Stimulated activated naive CD8-positive, alpha-beta T cell treated with anti-CD3 and anti-CD28 coated beads, Interleukin-15, Interleukin-2, amounts not matched to agents 100 ng/mL and 50 ng/mL, for 24 hours (primary cell): ENCODE data around the gene DENND2A.

Experiments used
- H3K27ac Mint-ChIP-seq: one replicate; pipeline ENCODE4 v1.8.0; 2021; ENCODE audit warnings: mild to moderate bottlenecking, mixed read lengths
- H3K27me3 Mint-ChIP-seq: one replicate; pipeline ENCODE4 v1.8.0; 2021; ENCODE audit warnings: mixed read lengths
- H3K36me3 Mint-ChIP-seq: one replicate; pipeline ENCODE4 v1.8.0; 2021; ENCODE audit warnings: low read depth, mixed read lengths
- H3K4me1 Mint-ChIP-seq: one replicate; pipeline ENCODE4 v1.8.0; 2021; ENCODE audit warnings: low read depth, mixed read lengths
- H3K4me3 Mint-ChIP-seq: one replicate; pipeline ENCODE4 v1.8.0; 2021; ENCODE audit warnings: mild to moderate bottlenecking, mixed read lengths
- H3K9me3 Mint-ChIP-seq: one replicate; pipeline ENCODE4 v1.8.0; 2021; ENCODE audit warnings: mixed read lengths

The DENND2A gene

GRCh38 chr7:140484479-140484878, 156.1 kb downstream of the DENND2A start:
- H3K27me3 Mint-ChIP-seq = no peaks in the 10 kb centered on the region
- H3K4me3 Mint-ChIP-seq = no peak overlapping the region
- H3K27ac Mint-ChIP-seq = no peak overlapping the region
- no peaks in the 10 kb centered on the region for H3K36me3 Mint-ChIP-seq
- H3K9me3 Mint-ChIP-seq = no peaks in the 10 kb centered on the region
- no peaks in the 10 kb centered on the region for H3K4me1 Mint-ChIP-seq

GRCh38 chr7:140479739-140480084, 160.9 kb downstream of the DENND2A start:
- Mint-ChIP-seq H3K27me3 (no peaks in the 10 kb centered on the region), H3K27ac (peak overlapping the region; percentile 86), H3K4me3 (peak overlapping the region; percentile 93), H3K4me1 (peaks cover 33% of the 10 kb centered on the region), H3K9me3 (no peaks in the 10 kb centered on the region), H3K36me3 (no peaks in the 10 kb centered on the region)

- Mint-ChIP-seq H3K9me3 (no peaks in the 10 kb centered on the region), H3K27ac (peak within 1 kb of the TSS; percentile 86), H3K4me1 (peaks cover 33% of the 10 kb centered on the region), H3K27me3 (no peaks in the 10 kb centered on the region), H3K36me3 (no peaks in the 10 kb centered on the region), H3K4me3 (peak within 1 kb of the TSS; percentile 93)
These were observed 161.4 kb downstream of the DENND2A start, which contains the start of gene MKRN1 for GRCh38 chr7:140479062-140479738. Gene MKRN1, minus strand, starts transcription at chr7:140479505. Its CDS starts 161 bp downstream, at chr7:140479344.

GRCh38 chr7:140478246-140479061, 162.2 kb downstream of the DENND2A start:
- Mint-ChIP-seq H3K27ac (peak overlapping the region; percentile 72), H3K9me3 (no peaks in the 10 kb centered on the region), H3K36me3 (no peaks in the 10 kb centered on the region), H3K27me3 (no peaks in the 10 kb centered on the region), H3K4me1 (peaks cover 34% of the 10 kb centered on the region), H3K4me3 (peak overlapping the region; percentile 87)

- no peaks in the 10 kb centered on the region for H3K27me3 Mint-ChIP-seq
- peak overlapping the region; percentile 87 for H3K4me3 Mint-ChIP-seq
- H3K4me1 Mint-ChIP-seq = peaks cover 40% of the 10 kb centered on the region
- H3K9me3 Mint-ChIP-seq = no peaks in the 10 kb centered on the region
- peaks cover 1% of the 10 kb centered on the region for H3K36me3 Mint-ChIP-seq
- peak overlapping the region; percentile 72 for H3K27ac Mint-ChIP-seq
These were observed 163.8 kb downstream of the DENND2A start for GRCh38 chr7:140476698-140477261.

- Mint-ChIP-seq H3K27me3 (no peaks in the 10 kb centered on the region), H3K27ac (no peak overlapping the region), H3K36me3 (peaks cover 4% of the 10 kb centered on the region), H3K4me3 (no peak overlapping the region), H3K4me1 (peaks cover 43% of the 10 kb centered on the region), H3K9me3 (no peaks in the 10 kb centered on the region)
These were observed 164.8 kb downstream of the DENND2A start for GRCh38 chr7:140475747-140476333.
